Stimulated activated CD4-positive, alpha-beta T cell treated with anti-CD3 and anti-CD28 coated beads, TNF-alpha, amount 100 ng/mL, for 4 hours (primary cell): ENCODE data around the gene WDR74.
"Not testable (repeated sequence)": the region's sequence is repeated elsewhere in the genome, so short reads cannot be mapped to it uniquely, and the experiment has no call there.

ENCODE experiments used
- DNase-seq, 3 experiments: peaks; one replicate each; pipeline ENCODE4 v3.0.0-alpha.2; 2020; ENCODE audit warnings: low read depth in 3 of 3

Gene WDR74

GRCh38 chr11:62860835-62861563, 21.6 kb upstream of the WDR74 start:
- no peak for DNase-seq

- DNase-seq: not testable (repeated sequence)
Measured at GRCh38 chr11:62859281-62859703, 19.9 kb upstream of the WDR74 start.

DNA sequence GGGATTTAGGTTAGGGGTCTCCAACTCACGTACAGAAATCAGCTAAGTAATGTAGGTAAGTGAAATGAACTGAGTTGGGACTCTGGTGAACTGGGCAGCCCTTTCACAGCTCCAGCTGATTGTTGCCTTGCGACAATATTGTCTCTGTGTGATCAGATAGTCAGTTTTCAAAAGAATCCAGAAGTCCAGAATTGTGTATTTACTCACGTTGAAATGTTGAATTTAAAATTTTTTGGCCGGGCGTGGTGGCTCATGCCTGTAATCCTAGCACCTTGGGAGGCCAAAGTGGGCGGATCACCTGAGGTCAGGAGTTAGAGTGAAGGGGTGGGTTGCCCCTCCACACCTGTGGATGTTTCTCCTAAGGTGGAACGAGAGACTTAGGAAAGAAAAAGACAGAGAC, 18.8 kb upstream of the WDR74 start:
- no peak for DNase-seq

DNA sequence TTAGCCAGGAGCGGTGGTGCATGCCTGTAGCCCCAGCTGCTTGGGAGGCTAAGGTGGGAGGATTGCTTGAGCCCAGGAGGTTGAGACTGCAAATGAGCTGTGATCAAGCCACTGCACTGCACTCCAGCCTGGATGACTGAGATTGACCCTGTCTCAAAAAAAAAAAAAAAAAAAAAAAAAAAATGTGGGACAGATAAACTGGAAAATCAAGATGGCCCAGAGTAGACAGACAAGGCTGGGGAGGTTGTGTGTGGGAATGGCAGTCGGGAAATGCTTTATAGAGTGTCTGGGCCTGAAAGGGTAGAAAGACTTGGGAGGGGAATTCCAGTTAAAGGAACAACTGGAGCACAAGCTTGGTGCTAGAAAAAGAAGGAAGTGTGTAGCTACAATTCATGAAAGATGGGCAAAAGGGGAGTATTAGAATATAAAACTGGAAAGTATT, 18.2 kb upstream of the WDR74 start:
- DNase-seq: no peak

DNA sequence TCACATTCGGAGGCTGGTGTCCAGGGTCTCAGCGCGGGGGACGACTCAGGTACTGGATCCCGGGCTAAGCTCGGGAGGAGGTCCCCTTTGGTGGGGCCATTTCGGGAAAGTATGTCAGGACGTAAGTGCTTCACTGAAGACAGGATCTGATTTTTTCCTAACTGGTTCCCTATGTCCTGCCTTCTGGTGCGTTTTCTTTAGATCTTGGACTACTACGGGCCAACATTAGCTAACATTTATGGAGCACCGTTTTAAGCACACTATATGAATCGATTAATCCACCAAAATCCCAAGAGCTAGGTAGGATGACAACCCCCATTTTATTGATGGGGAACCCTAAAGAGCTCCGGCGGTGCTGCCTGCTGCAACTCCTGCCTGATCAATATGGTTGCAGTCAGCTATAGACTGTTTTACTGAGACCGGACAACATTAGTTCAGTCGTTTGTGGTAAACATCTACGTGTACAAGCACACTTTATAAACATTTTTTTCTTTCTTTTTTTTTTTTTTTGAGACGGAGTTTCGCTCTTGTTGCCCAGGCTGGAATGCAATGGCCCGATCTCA, 17.0 kb upstream of the WDR74 start:
- DNase-seq: no peak

DNA sequence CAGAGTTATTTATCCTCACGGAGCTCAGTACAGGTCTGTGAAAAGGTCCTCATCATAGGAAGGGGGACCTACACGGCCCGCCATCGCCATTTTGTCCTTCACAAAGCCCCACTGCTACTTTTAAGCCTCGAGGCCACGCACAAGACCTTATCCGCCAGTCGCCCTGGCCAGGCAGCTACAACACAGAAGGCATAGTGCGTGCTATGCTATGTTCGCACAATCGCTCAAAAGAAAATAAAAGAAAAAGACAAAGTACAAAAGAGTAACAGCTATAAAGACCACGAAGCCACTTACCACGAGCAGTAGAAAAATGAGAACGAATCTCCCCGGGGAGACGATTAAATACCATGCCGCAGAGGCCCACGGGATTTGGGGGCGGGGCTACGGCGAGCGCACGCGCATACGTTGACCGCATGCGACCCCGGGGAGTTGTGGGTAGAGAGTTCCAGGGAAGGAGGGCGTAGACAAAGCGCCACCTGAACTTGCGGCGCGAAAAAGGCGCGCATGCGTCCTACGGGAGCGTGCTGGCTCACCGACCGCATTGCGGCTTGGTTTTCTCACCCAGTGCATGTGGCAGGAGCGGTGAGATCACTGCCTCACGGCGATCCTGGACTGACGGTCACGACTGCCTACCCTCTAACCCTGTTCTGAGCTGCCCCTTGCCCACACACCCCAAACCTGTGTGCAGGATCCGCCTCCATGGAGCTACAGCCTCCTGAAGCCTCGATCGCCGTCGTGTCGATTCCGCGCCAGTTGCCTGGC, 16.4 kb upstream of the WDR74 start:
- peak; percentile 95 to 99 (median 96) for DNase-seq

DNA sequence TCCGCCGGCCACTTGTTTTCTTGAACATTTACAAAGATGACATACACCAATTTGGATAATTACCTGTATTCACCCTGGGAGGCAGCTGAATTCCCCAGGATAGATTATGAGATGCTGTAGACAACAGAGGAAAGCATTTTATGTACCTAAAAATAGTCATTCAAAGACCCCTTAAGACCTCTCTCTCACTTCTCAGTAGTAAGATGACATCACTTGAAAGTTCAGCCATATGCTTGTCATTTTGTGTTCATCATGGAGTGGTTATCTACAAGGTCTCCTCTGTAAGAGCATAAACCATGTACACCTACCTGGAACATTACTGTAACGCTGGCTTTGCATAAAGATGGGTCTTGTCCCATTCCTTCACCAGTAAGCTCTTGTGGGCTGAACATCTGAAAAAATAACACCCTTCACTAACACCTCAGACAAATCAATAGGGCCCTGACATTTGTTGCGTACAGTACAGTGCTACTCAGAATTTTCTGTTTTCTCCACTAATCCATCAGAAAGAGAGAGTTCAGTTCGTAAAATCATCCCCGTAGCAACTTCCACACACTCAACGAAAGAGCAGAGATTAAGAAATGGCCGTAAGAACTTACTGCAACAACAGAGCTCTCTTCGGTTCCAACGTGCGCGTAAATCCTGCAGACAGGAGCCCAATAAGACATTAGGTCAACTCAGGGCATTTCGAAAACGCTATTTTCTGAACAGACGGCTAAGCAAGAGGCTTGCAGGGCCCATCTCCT, 15.6 kb upstream of the WDR74 start:
- no peak for DNase-seq

GRCh38 chr11:62854013-62854824, 14.8 kb upstream of the WDR74 start:
- no peak for DNase-seq

- no peak for DNase-seq
Measured at GRCh38 chr11:62853279-62853965, 14.0 kb upstream of the WDR74 start.

DNA sequence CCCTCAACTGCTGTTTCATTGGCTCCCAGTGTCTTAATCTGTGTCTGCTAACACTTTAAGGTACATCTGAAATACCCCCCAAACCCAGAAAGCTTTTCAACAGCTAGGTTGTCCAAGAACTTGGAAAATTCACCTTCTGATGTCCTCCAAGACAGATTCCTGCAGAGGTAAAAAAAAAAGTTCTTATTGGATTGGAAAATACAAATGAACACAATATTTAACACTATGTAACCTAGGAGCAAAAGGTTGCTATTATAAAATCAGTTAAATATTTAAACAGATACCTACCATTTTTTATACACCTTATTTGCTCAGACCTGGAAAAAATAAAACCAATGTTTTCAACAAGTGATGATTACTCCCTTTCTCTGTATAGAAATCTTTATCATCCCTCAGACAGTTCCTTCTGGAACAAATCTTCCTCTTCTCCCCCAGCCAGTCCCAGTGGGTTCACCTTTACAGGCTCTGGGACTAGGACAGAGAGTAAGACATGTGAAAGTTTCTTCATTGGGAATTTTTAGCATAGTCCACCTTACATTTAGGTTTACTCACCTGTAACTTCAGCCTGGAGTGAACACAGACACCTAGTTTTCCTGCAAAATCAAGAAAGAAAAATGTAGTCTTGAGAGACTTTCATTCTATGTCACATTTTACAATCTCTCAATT, 13.3 kb upstream of the WDR74 start:
- no peak for DNase-seq

GRCh38 chr11:62851807-62852522, 12.6 kb upstream of the WDR74 start:
- no peak for DNase-seq

GRCh38 chr11:62850911-62851806, 11.8 kb upstream of the WDR74 start:
- DNase-seq: no peak

- DNase-seq: no peak
Measured at GRCh38 chr11:62847767-62848314, 8.5 kb upstream of the WDR74 start.

DNA sequence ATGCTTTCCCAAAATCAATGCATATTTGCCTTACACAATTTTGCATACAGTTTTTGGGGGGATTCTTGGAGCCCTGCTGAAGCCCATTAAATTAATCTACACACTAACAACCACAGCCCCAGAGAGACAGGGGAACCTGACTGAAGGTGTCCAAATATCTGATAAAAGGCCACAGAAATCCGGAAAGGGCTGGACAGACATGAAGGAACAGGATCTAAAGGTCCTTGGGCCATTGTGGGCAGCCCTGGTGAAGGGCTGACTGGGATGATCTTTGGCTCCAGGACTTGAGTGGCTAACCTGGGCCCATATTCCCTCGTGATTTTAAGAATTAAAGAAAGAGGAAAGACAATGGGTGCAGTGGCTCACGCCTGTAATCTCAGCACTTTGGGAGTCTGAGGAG, 6.8 kb upstream of the WDR74 start:
- no peak for DNase-seq

GRCh38 chr11:62844154-62844553, 4.8 kb upstream of the WDR74 start:
- DNase-seq: no peak

- DNase-seq: no peak
Measured at GRCh38 chr11:62843466-62843865, 4.1 kb upstream of the WDR74 start.

DNA sequence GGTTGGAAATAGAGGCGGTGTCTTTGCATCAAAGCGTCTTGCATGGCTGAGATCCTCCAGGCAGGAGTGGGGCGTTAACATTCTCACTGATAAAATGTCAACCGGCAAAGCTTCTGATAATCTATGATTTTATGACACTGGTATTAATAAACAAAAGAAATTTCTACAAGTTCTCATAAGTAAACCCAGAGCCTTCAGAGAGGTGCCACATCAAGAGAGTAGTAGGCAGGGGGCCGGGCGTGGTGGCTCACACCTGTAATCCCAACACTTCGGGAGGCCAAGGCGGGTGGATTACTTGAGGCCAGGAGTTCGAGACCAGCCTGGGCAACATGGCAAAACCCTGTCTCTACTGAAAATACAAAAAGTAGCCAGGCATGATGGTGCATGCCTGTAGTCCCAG, 3.5 kb upstream of the WDR74 start:
- not testable (repeated sequence) for DNase-seq

- DNase-seq: peak in 2 of 3 experiments; percentile 18 to 51
Measured at GRCh38 chr11:62842171-62842741, 2.9 kb upstream of the WDR74 start.
